CD4-positive, alpha-beta T cell (primary cell): ENCODE data around the gene GNAS-AS1. TPM values are rescaled to one million over a fixed set of nuclear protein-coding genes. Genes with fewer than 3 reads are reported as not detected.

Experiments used
- ATAC-seq: fragments of 200-7000 bp; cut with Tn5 transposase; one replicate; pipeline ENCODE4 v1.10.0; 2022; ENCODE audit warnings: mild to moderate bottlenecking; ENCODE audit not compliant: poor library complexity
- CTCF ChIA-PET: fragments of 350-600 bp; sonication (Branson Sonifier 250); formaldehyde crosslinking; loops from one replicate; lab custom pipeline; 2021; ENCODE audit warnings: antibody characterized with exemption, inconsistent platforms; lab: Charles Lee
- POLR2A ChIA-PET: fragments of 350-600 bp; sonication (Branson Sonifier 250); formaldehyde crosslinking; loops from one replicate; lab custom pipeline; 2021; ENCODE audit warnings: antibody characterized with exemption, inconsistent platforms; lab: Charles Lee
- DNase-seq, 14 experiments: peaks; one replicate each; pipeline ENCODE4 v3.0.0-alpha.2; 2013 to 2020; ENCODE audit warnings: mixed read lengths in 2 of 14
- H3K27ac ChIP-seq, 2 donors: one replicate each; pipeline versions ENCODE4 v1.5.1 to v1.7.0; 2013; ENCODE audit warnings: low read length in 2 of 2, low read depth in 1 of 2, mild to moderate bottlenecking in 1 of 2
- H3K27me3 ChIP-seq, 2 experiments: 1 replicate in 1 of 2; 2 replicates in 1 of 2; pipeline versions ENCODE4 v1.6.1 to v1.7.0; 2013; ENCODE audit warnings: low read length in 2 of 2, control low read depth in 1 of 2, mild to moderate bottlenecking in 1 of 2, moderate library complexity in 1 of 2; ENCODE audit not compliant: insufficient read depth in 2 of 2, control insufficient read depth in 1 of 2
- H3K36me3 ChIP-seq: one replicate; pipeline ENCODE4 v1.6.1; 2013; ENCODE audit warnings: low read length, control low read depth; ENCODE audit not compliant: insufficient read depth
- H3K4me1 ChIP-seq: one replicate; pipeline ENCODE4 v1.6.1; 2013; ENCODE audit warnings: low read length, control low read depth; ENCODE audit not compliant: insufficient read depth
- H3K4me3 ChIP-seq: one replicate; pipeline ENCODE4 v1.5.1; 2013; ENCODE audit warnings: mild to moderate bottlenecking, low read length, moderate library complexity
- H3K9me3 ChIP-seq, 2 experiments: 1 replicate in 1 of 2; 2 replicates in 1 of 2; pipeline versions ENCODE4 v1.6.1 to v1.7.0; 2013; ENCODE audit warnings: low read length in 2 of 2, mild to moderate bottlenecking in 2 of 2, control low read depth in 1 of 2, moderate library complexity in 1 of 2; ENCODE audit not compliant: control insufficient read depth in 1 of 2, insufficient read depth in 1 of 2
- H3K27ac Mint-ChIP-seq: one replicate; pipeline ENCODE4 v1.8.0; 2020; ENCODE audit warnings: mixed read lengths
- H3K27me3 Mint-ChIP-seq: one replicate; pipeline ENCODE4 v1.8.0; 2021; ENCODE audit warnings: mixed read lengths
- H3K36me3 Mint-ChIP-seq: one replicate; pipeline ENCODE4 v1.8.0; 2021; ENCODE audit warnings: low read depth, mixed read lengths
- H3K4me1 Mint-ChIP-seq: one replicate; pipeline ENCODE4 v1.8.0; 2021; ENCODE audit warnings: low read depth, mixed read lengths
- H3K4me3 Mint-ChIP-seq: one replicate; pipeline ENCODE4 v1.8.0; 2020; ENCODE audit warnings: mild to moderate bottlenecking, mixed read lengths
- H3K9me3 Mint-ChIP-seq: one replicate; pipeline ENCODE4 v1.8.0; 2020; ENCODE audit warnings: mixed read lengths
- intact Hi-C, 2 experiments: fragments of 100-400 bp; cut with DNase I in 1 of 2; cut with micrococcal nuclease in 1 of 2; formaldehyde crosslinking; loops; one replicate each; pipeline versions ENCODE4 v1.15.1 to v1.9.0; 2023 to 2025; cut with DNase I, micrococcal nuclease
- total RNA-seq, 174 experiments: library from RNA in 2 of 174; stranded (reverse) in 2 of 174; gene quantifications; one replicate each; pipeline ENCODE4 v1.2.3 and lab custom pipeline; 2021 to 2026
- TF ChIP-seq, protein P1 (sequence below): fragments of 200-600 bp; IDR thresholded peaks from one replicate; pipeline ENCODE4 v1.8.0; 2022; ENCODE audit warnings: antibody characterized with exemption, mild to moderate bottlenecking

Gene GNAS-AS1
- total RNA-seq, 2 experiments from 2014 or later: not detected

GRCh38 chr20:58883241-58883691 lies 32.6 kb upstream of the GNAS-AS1 start:
- Mint-ChIP-seq H3K27me3 (no peaks in the 10 kb centered on the region), H3K4me3 (no peak overlapping the region), H3K27ac (no peak overlapping the region), H3K4me1 (peaks cover 50% of the 10 kb centered on the region), H3K9me3 (no peaks in the 10 kb centered on the region), H3K36me3 (peaks cover 3% of the 10 kb centered on the region)
- no peaks in the 10 kb centered on the region for H3K36me3 ChIP-seq
- no peak overlapping the region for H3K27ac ChIP-seq
- ChIA-PET CTCF (interaction anchor here (0.7 kb wide), 1 partner anchor 11 kb away, joined by 3 read pairs; no protein-coding TSS in a partner anchor), POLR2A (interaction anchor here (0.6 kb wide), 1 partner anchor 107 kb away, joined by 5 read pairs; no protein-coding TSS in a partner anchor)
- no peaks in the 10 kb centered on the region for H3K9me3 ChIP-seq
- H3K4me1 ChIP-seq: peaks cover 12% of the 10 kb centered on the region
- intact Hi-C loops: no loop called here
- DNase-seq (no peak), ATAC-seq (no peak)
- TF ChIP-seq, protein P1, sequence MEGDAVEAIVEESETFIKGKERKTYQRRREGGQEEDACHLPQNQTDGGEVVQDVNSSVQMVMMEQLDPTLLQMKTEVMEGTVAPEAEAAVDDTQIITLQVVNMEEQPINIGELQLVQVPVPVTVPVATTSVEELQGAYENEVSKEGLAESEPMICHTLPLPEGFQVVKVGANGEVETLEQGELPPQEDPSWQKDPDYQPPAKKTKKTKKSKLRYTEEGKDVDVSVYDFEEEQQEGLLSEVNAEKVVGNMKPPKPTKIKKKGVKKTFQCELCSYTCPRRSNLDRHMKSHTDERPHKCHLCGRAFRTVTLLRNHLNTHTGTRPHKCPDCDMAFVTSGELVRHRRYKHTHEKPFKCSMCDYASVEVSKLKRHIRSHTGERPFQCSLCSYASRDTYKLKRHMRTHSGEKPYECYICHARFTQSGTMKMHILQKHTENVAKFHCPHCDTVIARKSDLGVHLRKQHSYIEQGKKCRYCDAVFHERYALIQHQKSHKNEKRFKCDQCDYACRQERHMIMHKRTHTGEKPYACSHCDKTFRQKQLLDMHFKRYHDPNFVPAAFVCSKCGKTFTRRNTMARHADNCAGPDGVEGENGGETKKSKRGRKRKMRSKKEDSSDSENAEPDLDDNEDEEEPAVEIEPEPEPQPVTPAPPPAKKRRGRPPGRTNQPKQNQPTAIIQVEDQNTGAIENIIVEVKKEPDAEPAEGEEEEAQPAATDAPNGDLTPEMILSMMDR: no peak
- H3K4me3 ChIP-seq: no peak overlapping the region
- no peaks in the 10 kb centered on the region for H3K27me3 ChIP-seq

- ATAC-seq (no peak), DNase-seq (no peak)
- TF ChIP-seq, protein P1: no peak
- no peaks in the 10 kb centered on the region for H3K36me3 Mint-ChIP-seq
- H3K27ac Mint-ChIP-seq: no peak overlapping the region
- Histone ChIP-seq H3K4me1 (peaks cover 12% of the 10 kb centered on the region), H3K27ac (no peak overlapping the region), H3K27me3 (no peaks in the 10 kb centered on the region), H3K36me3 (no peaks in the 10 kb centered on the region), H3K9me3 (no peaks in the 10 kb centered on the region), H3K4me3 (no peak overlapping the region)
- intact Hi-C loops: no loop called here
- H3K27me3 Mint-ChIP-seq: no peaks in the 10 kb centered on the region
- ChIA-PET CTCF (no interaction called here), POLR2A (interaction anchor here (0.6 kb wide), 2 partner anchors 99 to 108 kb away, joined by 3 to 5 read pairs; partner anchors contain the start of gene NELFCD)
- peaks cover 50% of the 10 kb centered on the region for H3K4me1 Mint-ChIP-seq
- H3K9me3 Mint-ChIP-seq: no peaks in the 10 kb centered on the region
- no peak overlapping the region for H3K4me3 Mint-ChIP-seq
Measured at GRCh38 chr20:58882704-58883089, 32.0 kb upstream of the GNAS-AS1 start.

GRCh38 chr20:58880994-58881752 lies 30.5 kb upstream of the GNAS-AS1 start:
- Histone ChIP-seq H3K27ac (no peak overlapping the region), H3K9me3 (no peaks in the 10 kb centered on the region), H3K4me3 (no peak overlapping the region), H3K27me3 (no peaks in the 10 kb centered on the region), H3K4me1 (peaks cover 18% of the 10 kb centered on the region), H3K36me3 (no peaks in the 10 kb centered on the region)
- intact Hi-C loops: no loop called here
- ChIA-PET POLR2A (no interaction called here), CTCF (no interaction called here)
- H3K27me3 Mint-ChIP-seq: no peaks in the 10 kb centered on the region
- H3K9me3 Mint-ChIP-seq: no peaks in the 10 kb centered on the region
- peaks cover 49% of the 10 kb centered on the region for H3K4me1 Mint-ChIP-seq
- ATAC-seq: no peak
- H3K4me3 Mint-ChIP-seq: no peak overlapping the region
- peak in 1 of 14 experiments; percentile 25 for DNase-seq
- H3K36me3 Mint-ChIP-seq: no peaks in the 10 kb centered on the region
- no peak overlapping the region for H3K27ac Mint-ChIP-seq
- TF ChIP-seq, protein P1: peak; percentile 17
